Ishikawa (cell line): ENCODE data around the gene SAMD3.

Experiments
- CEBPB ChIP-seq: IDR thresholded peaks from 2 replicates; pipeline ENCODE4 v1.6.1; 2012
- CREB1 ChIP-seq: IDR thresholded peaks from 2 replicates; pipeline ENCODE4 v1.6.1; 2012; ENCODE audit warnings: low read depth
- EGR1 ChIP-seq: IDR thresholded peaks from 2 replicates; pipeline ENCODE4 v1.6.1; 2012
- EP300 ChIP-seq: IDR thresholded peaks from 2 replicates; pipeline ENCODE4 v1.6.1; 2012; ENCODE audit warnings: borderline replicate concordance
- FOXM1 ChIP-seq: IDR thresholded peaks from 2 replicates; pipeline ENCODE4 v1.6.1; 2012; ENCODE audit warnings: low read depth, borderline replicate concordance
- NFIC ChIP-seq: IDR thresholded peaks from 2 replicates; pipeline ENCODE4 v1.6.1; 2012
- RAD21 ChIP-seq: IDR thresholded peaks from 2 replicates; pipeline ENCODE4 v1.6.1; 2012; ENCODE audit warnings: low read depth
- TAF1 ChIP-seq: IDR thresholded peaks from 2 replicates; pipeline ENCODE4 v1.6.1; 2012; ENCODE audit warnings: low read depth, mild to moderate bottlenecking
- TCF12 ChIP-seq: IDR thresholded peaks from 2 replicates; pipeline ENCODE4 v1.6.1; 2012; ENCODE audit warnings: low read depth
- TEAD4 ChIP-seq: IDR thresholded peaks from 2 replicates; pipeline ENCODE4 v1.6.1; 2012
- YY1 ChIP-seq: IDR thresholded peaks from 2 replicates; pipeline ENCODE4 v1.6.1; 2012; ENCODE audit warnings: low read depth
- ZBTB7A ChIP-seq: IDR thresholded peaks from 2 replicates; pipeline ENCODE4 v1.6.1; 2012; ENCODE audit warnings: low read depth
- TF ChIP-seq, protein P1 (sequence below): IDR thresholded peaks from 2 replicates; pipeline ENCODE4 v1.6.1; 2012
- TF ChIP-seq, protein P2 (sequence below): IDR thresholded peaks from 2 replicates; pipeline ENCODE4 v1.6.1; 2012; ENCODE audit warnings: low read depth, mild to moderate bottlenecking
- TF ChIP-seq, protein P3 (sequence below): IDR thresholded peaks from 2 replicates; pipeline ENCODE4 v1.6.1; 2012

SAMD3 gene

GRCh38 chr6:130204322-130204721 lies 18.4 kb downstream of the SAMD3 start:
- no peak for TF ChIP-seq TAF1
- TF ChIP-seq, protein P1, sequence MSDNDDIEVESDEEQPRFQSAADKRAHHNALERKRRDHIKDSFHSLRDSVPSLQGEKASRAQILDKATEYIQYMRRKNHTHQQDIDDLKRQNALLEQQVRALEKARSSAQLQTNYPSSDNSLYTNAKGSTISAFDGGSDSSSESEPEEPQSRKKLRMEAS: no peak
- no peak for TF ChIP-seq RAD21
- TF ChIP-seq CEBPB: no peak

- TF ChIP-seq FOXM1 (no peak), TAF1 (no peak), CEBPB (no peak), RAD21 (no peak), TEAD4 (no peak), YY1 (no peak), CREB1 (no peak)
- TF ChIP-seq, protein P1: no peak
- TF ChIP-seq, protein P2, sequence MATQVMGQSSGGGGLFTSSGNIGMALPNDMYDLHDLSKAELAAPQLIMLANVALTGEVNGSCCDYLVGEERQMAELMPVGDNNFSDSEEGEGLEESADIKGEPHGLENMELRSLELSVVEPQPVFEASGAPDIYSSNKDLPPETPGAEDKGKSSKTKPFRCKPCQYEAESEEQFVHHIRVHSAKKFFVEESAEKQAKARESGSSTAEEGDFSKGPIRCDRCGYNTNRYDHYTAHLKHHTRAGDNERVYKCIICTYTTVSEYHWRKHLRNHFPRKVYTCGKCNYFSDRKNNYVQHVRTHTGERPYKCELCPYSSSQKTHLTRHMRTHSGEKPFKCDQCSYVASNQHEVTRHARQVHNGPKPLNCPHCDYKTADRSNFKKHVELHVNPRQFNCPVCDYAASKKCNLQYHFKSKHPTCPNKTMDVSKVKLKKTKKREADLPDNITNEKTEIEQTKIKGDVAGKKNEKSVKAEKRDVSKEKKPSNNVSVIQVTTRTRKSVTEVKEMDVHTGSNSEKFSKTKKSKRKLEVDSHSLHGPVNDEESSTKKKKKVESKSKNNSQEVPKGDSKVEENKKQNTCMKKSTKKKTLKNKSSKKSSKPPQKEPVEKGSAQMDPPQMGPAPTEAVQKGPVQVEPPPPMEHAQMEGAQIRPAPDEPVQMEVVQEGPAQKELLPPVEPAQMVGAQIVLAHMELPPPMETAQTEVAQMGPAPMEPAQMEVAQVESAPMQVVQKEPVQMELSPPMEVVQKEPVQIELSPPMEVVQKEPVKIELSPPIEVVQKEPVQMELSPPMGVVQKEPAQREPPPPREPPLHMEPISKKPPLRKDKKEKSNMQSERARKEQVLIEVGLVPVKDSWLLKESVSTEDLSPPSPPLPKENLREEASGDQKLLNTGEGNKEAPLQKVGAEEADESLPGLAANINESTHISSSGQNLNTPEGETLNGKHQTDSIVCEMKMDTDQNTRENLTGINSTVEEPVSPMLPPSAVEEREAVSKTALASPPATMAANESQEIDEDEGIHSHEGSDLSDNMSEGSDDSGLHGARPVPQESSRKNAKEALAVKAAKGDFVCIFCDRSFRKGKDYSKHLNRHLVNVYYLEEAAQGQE: no peak
Measured at GRCh38 chr6:130203370-130203769, 19.4 kb downstream of the SAMD3 start.

DNA sequence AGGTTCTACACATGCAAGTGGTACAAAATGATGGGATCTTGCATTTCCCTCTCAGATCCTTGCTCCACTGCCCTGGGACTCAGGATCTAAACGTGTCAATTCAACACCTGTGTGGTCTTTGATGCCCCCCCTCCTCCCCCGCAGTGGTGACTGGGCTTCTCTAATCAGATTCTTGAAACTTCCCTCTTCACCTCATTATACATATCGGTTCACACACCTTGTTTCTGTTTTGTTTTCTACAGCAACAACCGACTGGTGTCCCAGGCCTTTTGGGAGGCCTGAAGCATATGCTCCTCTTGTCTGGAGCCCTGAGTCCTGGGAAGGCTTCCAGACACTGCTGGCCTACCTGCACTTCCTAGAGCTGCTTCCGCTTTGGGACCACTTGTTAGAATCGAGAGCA lies 20.0 kb downstream of the SAMD3 start:
- TF ChIP-seq, protein P2: no peak
- TF ChIP-seq CREB1: no peak
- TF ChIP-seq RAD21: no peak
- no peak for TF ChIP-seq CEBPB

- TF ChIP-seq CREB1: no peak
- TF ChIP-seq TAF1: no peak
- no peak for TF ChIP-seq TCF12
- no peak for TF ChIP-seq CEBPB
- TF ChIP-seq TEAD4: no peak
- TF ChIP-seq ZBTB7A: no peak
- no peak for TF ChIP-seq YY1
- no peak for TF ChIP-seq EGR1
- no peak for TF ChIP-seq EP300
Measured at GRCh38 chr6:130200020-130200419, 22.7 kb downstream of the SAMD3 start.

GRCh38 chr6:130198483-130199035 lies 24.2 kb downstream of the SAMD3 start:
- TF ChIP-seq CREB1 (no peak), EGR1 (no peak), NFIC (no peak), FOXM1 (no peak), TCF12 (no peak), RAD21 (no peak)
- TF ChIP-seq, protein P2: no peak

GRCh38 chr6:130190701-130191690 lies 31.8 kb downstream of the SAMD3 start:
- no peak for TF ChIP-seq EP300
- TF ChIP-seq, protein P3, sequence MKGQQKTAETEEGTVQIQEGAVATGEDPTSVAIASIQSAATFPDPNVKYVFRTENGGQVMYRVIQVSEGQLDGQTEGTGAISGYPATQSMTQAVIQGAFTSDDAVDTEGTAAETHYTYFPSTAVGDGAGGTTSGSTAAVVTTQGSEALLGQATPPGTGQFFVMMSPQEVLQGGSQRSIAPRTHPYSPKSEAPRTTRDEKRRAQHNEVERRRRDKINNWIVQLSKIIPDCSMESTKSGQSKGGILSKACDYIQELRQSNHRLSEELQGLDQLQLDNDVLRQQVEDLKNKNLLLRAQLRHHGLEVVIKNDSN: no peak
- TF ChIP-seq CREB1: no peak
- TF ChIP-seq RAD21: no peak
- no peak for TF ChIP-seq TEAD4
- TF ChIP-seq, protein P2: no peak
